Measurements from ENCODE around the gene LMLN. TPM values are rescaled to one million over a fixed set of nuclear protein-coding genes. Genes with fewer than 3 reads are reported as not detected.

LMLN gene
- total and polyA plus RNA-seq, 8 donors = 2.2 to 6.4 (median 4.4) TPM

GRCh38 chr3:198028718-198029117, 68.7 kb downstream of the LMLN start:
- Histone ChIP-seq H3K9me3 (no peaks in the 10 kb centered on the region), H3K27me3 (no peaks in the 10 kb centered on the region), H3K4me3 (no peak overlapping the region), H3K27ac (no peak overlapping the region), H3K36me3 (peaks cover 0 to 5% (median 0%) of the 10 kb centered on the region in 3 donors), H3K4me1 (no peaks in the 10 kb centered on the region)
- no peak for FAIRE-seq
- ATAC-seq = no peak
- DNase-seq = no peak
- TF ChIP-seq CTCF (IDR thresholded peaks at IDR 0.05) = no peak
- 83 to 84% methylated on average over 6 of the region's 6 CpGs for WGBS, 2 donors
- intact Hi-C loops (cut with DNase I) = no loop called here

GRCh38 chr3:198030125-198030524, 70.1 kb downstream of the LMLN start:
- no peak overlapping the region for H3K27ac ChIP-seq
- H3K27me3 ChIP-seq = no peaks in the 10 kb centered on the region
- no peak for TF ChIP-seq CTCF (IDR thresholded peaks at IDR 0.05)
- DNase-seq (no peak), ATAC-seq (no peak), FAIRE-seq (no peak)
- WGBS, 2 donors = 89 to 91% methylated on average over 8 of the region's 8 CpGs
- peaks cover 0 to 5% (median 0%) of the 10 kb centered on the region in 3 donors for H3K36me3 ChIP-seq
- intact Hi-C loops (cut with DNase I) = no loop called here
- no peak overlapping the region for H3K4me3 ChIP-seq
- H3K9me3 ChIP-seq = no peaks in the 10 kb centered on the region
- no peaks in the 10 kb centered on the region for H3K4me1 ChIP-seq

DNA sequence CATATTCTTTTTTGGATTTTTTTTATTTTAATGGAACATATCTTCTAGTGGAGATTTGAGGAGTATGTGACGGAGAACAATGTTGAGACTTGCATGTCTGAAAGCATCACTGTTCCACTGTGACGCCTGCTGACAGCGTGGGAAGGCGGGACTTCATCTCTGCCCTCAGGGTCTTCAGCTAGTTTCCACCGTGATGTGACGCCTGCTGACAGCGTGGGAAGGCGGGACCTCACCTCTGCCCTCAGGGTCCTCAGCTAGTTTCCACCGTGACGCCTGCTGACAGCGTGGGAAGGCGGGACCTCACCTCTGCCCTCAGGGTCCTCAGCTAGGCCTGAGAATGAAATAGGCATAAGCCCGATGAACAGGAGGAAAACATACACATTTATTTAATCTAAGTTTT, 70.7 kb downstream of the LMLN start:
- intact Hi-C loops (cut with DNase I) = no loop called here
- FAIRE-seq = no peak

DNA sequence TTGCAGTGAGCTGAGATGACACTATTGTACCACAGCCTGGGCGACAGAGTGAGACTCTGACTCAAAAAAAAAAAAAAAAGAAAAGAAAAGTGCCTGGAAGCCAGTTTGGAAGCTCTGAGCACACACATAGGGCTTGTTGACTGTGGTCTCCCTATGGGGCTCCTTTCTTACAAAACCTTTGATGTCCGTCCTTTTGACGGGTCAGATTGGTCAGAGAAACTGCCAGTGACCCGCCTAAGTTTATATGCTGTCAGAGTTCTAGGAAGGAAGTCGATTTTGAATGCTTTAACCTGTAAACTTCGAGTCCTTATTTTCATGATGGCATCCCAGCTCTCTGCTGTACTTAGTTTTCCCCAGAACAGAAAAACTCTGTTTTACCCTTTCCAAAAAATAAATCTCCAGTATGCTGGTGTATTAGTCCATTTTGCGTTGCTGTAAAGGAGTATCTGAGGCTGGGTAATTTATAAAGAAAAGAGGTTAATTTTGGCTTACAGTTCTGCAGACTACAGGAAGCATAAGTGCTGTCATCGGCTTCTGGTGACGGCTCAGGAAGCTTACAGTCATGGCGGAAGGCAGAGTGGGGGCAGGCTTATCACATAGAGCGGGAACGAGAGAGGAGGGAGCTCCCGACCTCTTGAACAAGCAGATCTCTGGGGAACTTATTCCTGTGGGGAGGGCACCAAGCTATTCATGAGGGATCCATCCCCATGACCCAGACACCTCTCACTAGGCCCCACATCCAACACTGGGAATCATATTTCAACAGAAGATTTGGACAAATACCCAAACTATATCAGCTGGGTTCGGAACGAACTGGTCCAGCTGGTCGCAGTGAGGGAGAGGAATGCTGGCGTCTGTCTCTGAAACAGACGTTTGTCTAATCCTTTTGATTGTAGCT, 72.3 kb downstream of the LMLN start:
- intact Hi-C loops (cut with DNase I) = no loop called here
- ATAC-seq (no peak), FAIRE-seq (no peak), DNase-seq (no peak)
- no peaks in the 10 kb centered on the region for H3K4me1 ChIP-seq
- no peak overlapping the region for H3K27ac ChIP-seq
- H3K9me3 ChIP-seq = no peaks in the 10 kb centered on the region
- peaks cover 0 to 5% (median 0%) of the 10 kb centered on the region in 3 donors for H3K36me3 ChIP-seq
- no peak for TF ChIP-seq CTCF (IDR thresholded peaks at IDR 0.05)
- no peak overlapping the region for H3K4me3 ChIP-seq
- H3K27me3 ChIP-seq = no peaks in the 10 kb centered on the region
- WGBS, 2 donors = 78 to 84% methylated on average over 18 of the region's 18 CpGs

More for the DNA sequence above, 70.7 kb downstream of the LMLN start:
- Histone ChIP-seq H3K27me3 (no peaks in the 10 kb centered on the region), H3K36me3 (peaks cover 0 to 5% (median 0%) of the 10 kb centered on the region in 3 donors), H3K9me3 (no peaks in the 10 kb centered on the region), H3K27ac (no peak overlapping the region), H3K4me3 (no peak overlapping the region), H3K4me1 (no peaks in the 10 kb centered on the region)
- DNase-seq (no peak), ATAC-seq (no peak)
- TF ChIP-seq CTCF (IDR thresholded peaks at IDR 0.05) = no peak
- WGBS, 2 donors = 91 to 93% methylated on average over 13 of the region's 13 CpGs

DNA sequence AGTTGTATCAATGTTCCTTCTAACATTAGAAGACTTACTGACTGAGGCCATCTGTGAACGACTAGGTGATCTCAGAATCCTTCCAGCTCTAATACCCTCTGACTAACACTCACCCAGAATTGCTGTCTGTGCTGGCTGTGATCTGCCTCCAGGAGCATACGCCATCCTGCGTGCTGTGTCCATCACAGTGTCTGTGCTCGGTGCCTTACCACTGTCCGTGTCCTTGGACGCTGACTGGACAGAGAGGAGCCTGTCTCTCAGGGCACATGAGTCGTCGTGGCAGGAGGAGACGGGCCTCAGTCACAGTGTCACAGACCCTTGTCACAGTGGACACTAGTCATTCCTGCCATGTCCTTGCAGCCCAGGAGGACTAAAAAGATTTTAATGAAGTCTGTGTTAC, 83.1 kb downstream of the LMLN start:
- H3K4me1 ChIP-seq = no peaks in the 10 kb centered on the region
- FAIRE-seq = no peak
- intact Hi-C loops (cut with DNase I) = no loop called here
- ATAC-seq = no peak
- TF ChIP-seq CTCF (IDR thresholded peaks at IDR 0.05) = no peak
- no peaks in the 10 kb centered on the region for H3K36me3 ChIP-seq
- no peak for DNase-seq
- H3K9me3 ChIP-seq = no peaks in the 10 kb centered on the region
- no peak overlapping the region for H3K27ac ChIP-seq
- no peaks in the 10 kb centered on the region for H3K27me3 ChIP-seq
- 89 to 93% methylated on average over 9 of the region's 9 CpGs for WGBS, 2 donors
- no peak overlapping the region for H3K4me3 ChIP-seq
